B cell (primary cell): ENCODE data around the gene FHIP1B. TPM values are rescaled to one million over a fixed set of nuclear protein-coding genes. Genes with fewer than 3 reads are reported as not detected.

ENCODE experiments used
- ATAC-seq: fragments of 200-7000 bp; cut with Tn5 transposase; one replicate; pipeline ENCODE4 v1.10.0; 2021; ENCODE audit warnings: low read depth, mild to moderate bottlenecking, moderate number of reproducible peaks, moderate library complexity
- CTCF ChIA-PET: fragments of 350-600 bp; sonication (Branson Sonifier 250); formaldehyde crosslinking; loops from one replicate; lab custom pipeline; 2021; ENCODE audit warnings: antibody characterized with exemption, inconsistent platforms; lab: Charles Lee
- POLR2A ChIA-PET: fragments of 350-600 bp; sonication (Branson Sonifier 250); formaldehyde crosslinking; loops from one replicate; lab custom pipeline; 2021; ENCODE audit warnings: antibody characterized with exemption; lab: Charles Lee
- DNase-seq: peaks from one replicate; pipeline ENCODE4 v3.0.0; 2013
- H2AFZ ChIP-seq: 2 replicates; pipeline ENCODE4 v1.6.1; 2012; ENCODE audit warnings: mild to moderate bottlenecking, low read depth, low read length; ENCODE audit not compliant: insufficient read depth, poor library complexity, severe bottlenecking
- H3K27ac ChIP-seq, 2 donors: 1 replicate in 1 of 2; 2 replicates in 1 of 2; pipeline ENCODE4 v1.5.1; 2012 to 2013; ENCODE audit warnings: low read length in 2 of 2, mild to moderate bottlenecking in 2 of 2, moderate library complexity in 1 of 2
- H3K27me3 ChIP-seq, 4 experiments: fragments of 200-600 bp in 1 of 4; sonication (generic) in 1 of 4; replicated peaks in 1 of 4; 1 replicate in 2 of 4; 2 replicates in 2 of 4; pipeline versions ENCODE4 v1.6.1 to v1.7.0; 2013 to 2016; ENCODE audit warnings: low read length in 3 of 4, mild to moderate bottlenecking in 2 of 4, mixed read lengths in 1 of 4, moderate library complexity in 1 of 4; ENCODE audit not compliant: insufficient read depth in 4 of 4, control insufficient read depth in 3 of 4; ENCODE audit errors: control extremely low read depth in 1 of 4
- H3K36me3 ChIP-seq, 2 experiments: replicated peaks in 1 of 2; 1 replicate in 1 of 2; 2 replicates in 1 of 2; pipeline versions ENCODE4 v1.6.1 to v1.7.1; 2013; ENCODE audit warnings: low read length in 1 of 2; ENCODE audit not compliant: insufficient read depth in 2 of 2, control insufficient read depth in 1 of 2; ENCODE audit errors: control extremely low read depth in 1 of 2, extremely low read depth in 1 of 2
- H3K4me1 ChIP-seq, 2 donors: fragments of 200-600 bp in 1 of 2; sonication (generic) in 1 of 2; 1 replicate in 1 of 2; 2 replicates in 1 of 2; pipeline versions ENCODE4 v1.5.1 to v1.6.1; 2013 to 2017; ENCODE audit warnings: low read length in 2 of 2; ENCODE audit not compliant: control insufficient read depth in 2 of 2, insufficient read depth in 2 of 2
- H3K4me2 ChIP-seq: replicated peaks from 2 replicates; pipeline ENCODE3; 2012; ENCODE audit warnings: mild to moderate bottlenecking, low read depth, low read length; ENCODE audit not compliant: poor library complexity, severe bottlenecking
- H3K4me3 ChIP-seq, 5 experiments: fragments of 200-600 bp in 1 of 5; sonication (generic) in 1 of 5; 1 replicate in 3 of 5; 2 replicates in 2 of 5; pipeline versions ENCODE4 v1.5.1 to v1.7.0; 2011 to 2016; ENCODE audit warnings: low read length in 4 of 5, mild to moderate bottlenecking in 4 of 5, low read depth in 2 of 5, control low read depth in 1 of 5, moderate library complexity in 1 of 5; ENCODE audit not compliant: insufficient read depth in 1 of 5; ENCODE audit errors: control extremely low read depth in 1 of 5, extremely low read depth in 1 of 5
- H3K79me2 ChIP-seq: fragments of 200-600 bp; sonication (generic); one replicate; pipeline ENCODE4 v1.6.0; 2016; ENCODE audit warnings: low read length; ENCODE audit not compliant: control insufficient read depth, insufficient read depth
- H3K9ac ChIP-seq: fragments of 200-600 bp; sonication (generic); 2 replicates; pipeline ENCODE4 v1.6.1; 2017; ENCODE audit warnings: mild to moderate bottlenecking, low read length, moderate library complexity
- H3K9me3 ChIP-seq, 3 donors: one replicate each; pipeline versions ENCODE4 v1.6.1 to v1.7.1; 2013; ENCODE audit warnings: low read length in 2 of 3; ENCODE audit not compliant: control insufficient read depth in 2 of 3, insufficient read depth in 1 of 3; ENCODE audit errors: control extremely low read depth in 1 of 3
- H4K20me1 ChIP-seq: 2 replicates; pipeline ENCODE4 v1.6.0; 2012; ENCODE audit warnings: mild to moderate bottlenecking, low read length; ENCODE audit not compliant: insufficient read depth, control insufficient read depth, poor library complexity, severe bottlenecking
- H3K27ac Mint-ChIP-seq: one replicate; pipeline ENCODE4 v1.8.0; 2021; ENCODE audit warnings: mixed read lengths
- H3K27me3 Mint-ChIP-seq: one replicate; pipeline ENCODE4 v1.8.0; 2021; ENCODE audit warnings: mixed read lengths
- H3K4me1 Mint-ChIP-seq: one replicate; pipeline ENCODE4 v1.8.0; 2021; ENCODE audit warnings: mixed read lengths
- H3K4me3 Mint-ChIP-seq: one replicate; pipeline ENCODE4 v1.8.0; 2021; ENCODE audit warnings: mixed read lengths
- H3K9me3 Mint-ChIP-seq: one replicate; pipeline ENCODE4 v1.8.0; 2022; ENCODE audit warnings: mixed read lengths; ENCODE audit not compliant: insufficient read depth
- CTCF ChIP-seq: fragments of 200-600 bp; IDR thresholded peaks from one replicate; pipeline ENCODE4 v1.8.0; 2022; ENCODE audit warnings: antibody characterized with exemption, mild to moderate bottlenecking
- EZH2 ChIP-seq: IDR thresholded peaks from 2 replicates; pipeline ENCODE4 v1.6.1; 2012; ENCODE audit warnings: borderline replicate concordance, low read depth, mild to moderate bottlenecking, moderate library complexity, low read length; ENCODE audit not compliant: insufficient read depth, poor library complexity, severe bottlenecking
- WGBS: methylation state at CpG from one replicate; pipeline ENCODE4 v1.1.5; 2013; ENCODE audit warnings: missing lambda C conversion rate; ENCODE audit not compliant: insufficient coverage; 5-methylcytosine and 5-hydroxymethylcytosine counted together
- intact Hi-C: fragments of 100-400 bp; cut with micrococcal nuclease; formaldehyde crosslinking; loops from one replicate; pipeline ENCODE4 v1.10.0; 2022
- polyA plus RNA-seq: library from polyadenylated mRNA; depleted of rRNA; stranded (reverse); fragments of >200 nt; gene quantifications from 2 replicates; pipeline ENCODE4 v1.2.3, GENCODE V29; 2012
- total RNA-seq, 2 donors: library from RNA; stranded (reverse); fragments of 120-200 nt in 1 of 2; gene quantifications; 1 replicate in 1 of 2; 2 replicates in 1 of 2; pipeline versions ENCODE4 v1.2.3 to v1.2.4, GENCODE V29; 2013 to 2022

Gene FHIP1B
- total and polyA plus RNA-seq, 2 donors (not counting 1 experiment from before 2014, with no cell fraction given) = 37.1 to 44.1 TPM

GRCh38 chr11:6258141-6258540 lies 23.7 kb upstream of the FHIP1B start:
- H3K4me1 ChIP-seq = peaks cover 17 to 22% of the 10 kb centered on the region in 2 donors
- 100% methylated on average over 1 of the region's 3 CpGs for WGBS

GRCh38 chr11:6253197-6253596 lies 18.8 kb upstream of the FHIP1B start:
- no peaks in the 10 kb centered on the region for H3K79me2 ChIP-seq
- ATAC-seq (no peak), DNase-seq (no peak)
- POLR2A ChIA-PET = no interaction called here
- WGBS = 100% methylated on average over 1 of the region's 1 CpG
- Mint-ChIP-seq H3K4me3 (no peak overlapping the region), H3K9me3 (no peaks in the 10 kb centered on the region), H3K27ac (no peak overlapping the region), H3K4me1 (no peaks in the 10 kb centered on the region), H3K27me3 (no peaks in the 10 kb centered on the region)
- no peak overlapping the region for H3K4me2 ChIP-seq
- no peak overlapping the region for H3K4me3 ChIP-seq
- no peak for TF ChIP-seq EZH2
- TF ChIP-seq CTCF = no peak
- no peak overlapping the region for H3K27ac ChIP-seq
- no peak overlapping the region for H3K9ac ChIP-seq
- H3K4me1 ChIP-seq = peaks cover 0 to 1% of the 10 kb centered on the region in 2 donors
- H3K9me3 ChIP-seq = peaks cover 0 to 3% (median 0%) of the 10 kb centered on the region in 3 donors
- H4K20me1 ChIP-seq = no peaks in the 10 kb centered on the region
- H3K36me3 ChIP-seq = no peaks in the 10 kb centered on the region
- no peak overlapping the region for H2AFZ ChIP-seq
- CTCF ChIA-PET = interaction anchor here (2.8 kb wide), 1 partner anchor 101 kb away, joined by 20 read pairs; no protein-coding TSS in a partner anchor
- intact Hi-C loops = loop anchor here (5.0 kb wide), 1 partner anchor 99 kb away; no protein-coding TSS in a partner anchor
- H3K27me3 ChIP-seq = peaks cover 0 to 27% (median 12%) of the 10 kb centered on the region in 4 experiments

More at GRCh38 chr11:6258141-6258540, 23.7 kb upstream of the FHIP1B start:
- TF ChIP-seq CTCF (no peak), EZH2 (no peak)
- peak overlapping the region; percentile 80 for H3K4me3 Mint-ChIP-seq
- DNase-seq = no peak
- no peak overlapping the region for H3K27ac Mint-ChIP-seq
- H3K9me3 Mint-ChIP-seq = no peaks in the 10 kb centered on the region
- Histone ChIP-seq H3K27me3 (peaks cover 0 to 49% (median 38%) of the 10 kb centered on the region in 4 experiments), H3K4me2 (no peak overlapping the region), H3K36me3 (no peaks in the 10 kb centered on the region), H4K20me1 (no peaks in the 10 kb centered on the region), H3K9ac (no peak overlapping the region), H3K4me3 (no peak overlapping the region), H3K27ac (no peak overlapping the region), H2AFZ (no peak overlapping the region), H3K9me3 (peaks cover 0 to 7% (median 0%) of the 10 kb centered on the region in 3 donors), H3K79me2 (no peaks in the 10 kb centered on the region)
- H3K4me1 Mint-ChIP-seq = peaks cover 9% of the 10 kb centered on the region
- no peaks in the 10 kb centered on the region for H3K27me3 Mint-ChIP-seq
- ChIA-PET POLR2A (no interaction called here), CTCF (no interaction called here)
- intact Hi-C loops = no loop called here
- ATAC-seq = no peak
